GM06990 (cell line): ENCODE measurements around the gene CFAP74.

ENCODE experiments used
- DNase-seq: peaks from one replicate; pipeline ENCODE4 v3.0.0-alpha.2; 2011; ENCODE audit not compliant: insufficient read length; ENCODE audit errors: extremely low read depth
- H3K27me3 ChIP-seq: replicated peaks from 2 replicates; pipeline ENCODE4 v1.6.0; 2011; ENCODE audit warnings: low read length; ENCODE audit not compliant: control insufficient read depth, insufficient read depth
- H3K36me3 ChIP-seq: 2 replicates; pipeline ENCODE4 v1.5.1; 2011; ENCODE audit warnings: low read length; ENCODE audit not compliant: control insufficient read depth, insufficient read depth
- H3K4me3 ChIP-seq: replicated peaks from 2 replicates; pipeline ENCODE4 v1.5.1; 2011; ENCODE audit warnings: low read depth, mild to moderate bottlenecking, control low read depth, low read length
- TF ChIP-seq, protein P1 (sequence below): IDR thresholded peaks from 2 replicates; pipeline ENCODE4 v1.5.1; 2011; ENCODE audit warnings: low read length, control low read depth, mild to moderate bottlenecking, inconsistent platforms; ENCODE audit not compliant: insufficient read depth, poor library complexity, severe bottlenecking

CFAP74 gene

DNA sequence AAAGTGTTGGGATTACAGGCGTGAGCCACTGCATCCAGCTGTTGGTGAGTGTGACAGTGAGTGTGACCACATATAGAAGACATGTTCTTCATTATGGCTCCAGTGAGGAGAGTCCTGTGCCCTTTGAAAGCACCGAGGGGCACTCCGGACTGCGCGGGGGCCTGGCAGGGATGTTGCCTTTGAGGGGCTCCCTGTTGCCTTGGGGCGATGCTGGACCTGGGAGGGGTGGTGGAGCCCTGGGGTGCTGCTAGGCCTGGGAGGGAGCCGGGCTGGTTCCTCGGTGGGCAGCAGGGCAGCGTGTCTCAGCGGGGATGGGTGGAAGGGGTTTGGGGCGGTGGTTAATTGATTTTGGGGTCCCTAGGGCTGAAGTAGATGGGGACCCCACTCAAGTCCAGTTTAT lies 25.5 kb downstream of the CFAP74 start:
- Histone ChIP-seq H3K36me3 (no peaks in the 10 kb centered on the region), H3K27me3 (no peaks in the 10 kb centered on the region), H3K4me3 (no peak overlapping the region)
- TF ChIP-seq, protein P1, sequence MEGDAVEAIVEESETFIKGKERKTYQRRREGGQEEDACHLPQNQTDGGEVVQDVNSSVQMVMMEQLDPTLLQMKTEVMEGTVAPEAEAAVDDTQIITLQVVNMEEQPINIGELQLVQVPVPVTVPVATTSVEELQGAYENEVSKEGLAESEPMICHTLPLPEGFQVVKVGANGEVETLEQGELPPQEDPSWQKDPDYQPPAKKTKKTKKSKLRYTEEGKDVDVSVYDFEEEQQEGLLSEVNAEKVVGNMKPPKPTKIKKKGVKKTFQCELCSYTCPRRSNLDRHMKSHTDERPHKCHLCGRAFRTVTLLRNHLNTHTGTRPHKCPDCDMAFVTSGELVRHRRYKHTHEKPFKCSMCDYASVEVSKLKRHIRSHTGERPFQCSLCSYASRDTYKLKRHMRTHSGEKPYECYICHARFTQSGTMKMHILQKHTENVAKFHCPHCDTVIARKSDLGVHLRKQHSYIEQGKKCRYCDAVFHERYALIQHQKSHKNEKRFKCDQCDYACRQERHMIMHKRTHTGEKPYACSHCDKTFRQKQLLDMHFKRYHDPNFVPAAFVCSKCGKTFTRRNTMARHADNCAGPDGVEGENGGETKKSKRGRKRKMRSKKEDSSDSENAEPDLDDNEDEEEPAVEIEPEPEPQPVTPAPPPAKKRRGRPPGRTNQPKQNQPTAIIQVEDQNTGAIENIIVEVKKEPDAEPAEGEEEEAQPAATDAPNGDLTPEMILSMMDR = no peak
- no peak for DNase-seq

DNA sequence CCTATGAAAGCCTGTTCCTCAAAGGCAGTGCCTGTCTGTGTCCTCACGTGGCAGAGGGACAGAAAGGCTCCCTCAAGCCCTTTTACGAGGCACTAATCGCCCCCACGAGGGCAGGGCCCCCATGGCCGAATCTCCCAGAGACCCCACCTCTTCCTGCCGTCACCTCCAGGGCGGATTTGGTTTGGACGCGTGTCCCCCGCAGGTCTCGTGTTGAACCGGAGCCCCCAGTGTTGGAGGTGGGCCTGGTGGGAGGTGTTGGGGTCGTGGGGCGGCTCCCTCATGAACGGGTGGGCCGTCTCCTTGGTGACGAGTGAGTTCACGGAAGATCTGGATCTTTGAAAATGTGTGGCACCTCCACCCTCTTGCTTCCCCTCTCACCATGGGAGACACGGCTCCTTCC lies 27.6 kb downstream of the CFAP74 start:
- TF ChIP-seq, protein P1 = no peak

DNA sequence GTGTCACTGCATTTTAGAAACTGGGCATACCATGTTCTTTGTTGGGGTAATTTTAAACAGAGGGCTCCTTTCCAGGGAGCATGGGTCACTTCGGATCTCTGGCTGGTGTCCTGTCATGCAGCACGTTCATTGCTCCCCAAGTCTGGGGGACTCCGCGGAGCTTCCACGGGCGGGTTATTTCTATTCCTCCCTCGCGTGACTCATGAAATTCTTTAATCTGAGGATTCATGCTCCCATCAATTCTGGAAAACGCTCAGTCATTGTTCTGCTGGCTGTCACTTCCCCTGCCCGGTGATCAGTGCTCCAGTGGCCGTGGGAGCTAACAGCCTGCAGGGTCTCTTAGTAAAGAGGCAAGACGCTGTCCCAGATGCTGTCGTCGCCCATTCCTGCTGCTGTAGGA lies 28.1 kb downstream of the CFAP74 start:
- Histone ChIP-seq H3K27me3 (no peaks in the 10 kb centered on the region), H3K4me3 (no peak overlapping the region), H3K36me3 (no peaks in the 10 kb centered on the region)
- TF ChIP-seq, protein P1 = no peak
- no peak for DNase-seq

More for the DNA sequence above, 27.6 kb downstream of the CFAP74 start:
- H3K4me3 ChIP-seq = no peak overlapping the region
- no peaks in the 10 kb centered on the region for H3K27me3 ChIP-seq
- H3K36me3 ChIP-seq = no peaks in the 10 kb centered on the region
- DNase-seq = no peak

DNA sequence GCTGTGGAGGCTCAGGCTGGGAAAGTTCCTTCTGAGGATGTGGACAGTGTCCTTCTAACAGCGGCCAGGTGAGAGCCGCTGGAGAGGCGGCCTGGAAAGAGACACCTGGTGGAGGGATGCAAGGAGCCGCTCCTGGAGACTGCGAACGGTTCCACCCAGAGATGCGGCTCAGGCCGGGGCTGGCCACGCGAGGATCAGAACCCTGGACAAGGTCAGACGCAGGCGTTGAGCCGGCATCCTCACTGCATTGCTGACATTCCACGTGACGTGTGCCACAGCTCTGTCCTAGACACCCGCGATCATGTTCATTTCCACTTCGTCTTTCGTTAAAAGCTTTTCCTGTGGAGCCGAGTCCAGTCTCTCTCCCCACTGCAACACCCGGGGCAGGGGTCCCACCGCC lies 28.8 kb downstream of the CFAP74 start:
- no peaks in the 10 kb centered on the region for H3K27me3 ChIP-seq
- TF ChIP-seq, protein P1 = no peak

DNA sequence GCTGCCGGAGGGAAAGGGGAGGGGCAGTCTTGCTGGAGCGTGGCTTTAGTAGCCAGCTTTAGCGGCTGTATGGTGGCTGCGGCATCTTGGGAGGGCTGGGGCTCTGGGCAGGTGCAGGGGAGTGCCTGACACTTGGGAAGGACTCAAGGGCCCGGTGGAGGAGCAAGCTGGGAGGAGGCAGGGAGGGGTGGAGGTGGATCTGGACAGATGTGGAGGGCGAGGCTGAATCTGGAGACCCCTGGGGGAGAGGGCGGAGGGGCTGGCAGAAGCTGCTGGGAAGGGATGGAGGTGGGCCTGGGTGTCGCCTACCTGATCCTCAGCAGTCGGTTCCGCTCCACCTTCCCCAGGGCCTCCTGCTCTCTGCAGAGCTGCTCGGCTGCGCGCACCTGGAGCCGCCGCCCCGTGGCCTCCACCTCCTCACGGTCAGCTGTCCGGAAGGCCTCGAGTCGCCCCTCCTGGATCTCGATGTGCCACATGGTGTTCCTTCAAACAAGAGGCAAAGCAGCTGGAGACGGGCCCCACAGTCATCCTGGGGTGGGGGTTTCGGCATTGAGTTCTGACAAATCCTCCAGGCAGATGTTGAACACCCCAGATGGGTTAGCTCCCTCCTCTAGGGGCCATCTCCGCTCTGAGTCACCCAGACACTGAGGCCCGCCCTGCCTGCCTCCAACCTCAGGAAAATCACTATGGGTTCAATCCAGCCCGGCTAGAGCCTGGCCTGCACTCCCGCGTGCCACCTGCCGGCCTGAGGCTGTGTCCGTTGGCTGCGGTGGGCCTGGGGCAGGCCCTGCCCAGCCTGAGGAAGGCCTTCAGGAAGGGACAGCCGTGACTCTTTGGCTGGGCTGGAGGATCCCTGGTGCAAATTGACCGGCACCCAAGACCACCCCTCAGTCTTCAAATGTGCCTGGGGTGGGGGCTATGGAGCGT lies 29.6 kb downstream of the CFAP74 start:
- DNase-seq = no peak
- Histone ChIP-seq H3K36me3 (no peaks in the 10 kb centered on the region), H3K27me3 (no peaks in the 10 kb centered on the region), H3K4me3 (no peak overlapping the region)
- TF ChIP-seq, protein P1 = no peak

More for the DNA sequence above, 28.8 kb downstream of the CFAP74 start:
- no peak overlapping the region for H3K4me3 ChIP-seq
- H3K36me3 ChIP-seq = no peaks in the 10 kb centered on the region
- DNase-seq = no peak
